Progenitor cell of endocrine pancreas (in vitro differentiated cells): ENCODE data around the gene SLC16A10. TPM values are rescaled to one million over a fixed set of nuclear protein-coding genes. Genes with fewer than 3 reads are reported as not detected.

Experiments used
- DNase-seq: peaks from one replicate; pipeline ENCODE4 v3.0.0; 2021; ENCODE audit warnings: low spot score; ENCODE audit not compliant: unreplicated experiment
- H3K27ac Mint-ChIP-seq: 2 replicates; pipeline ENCODE4 v1.8.0; 2021; ENCODE audit warnings: mild to moderate bottlenecking, moderate library complexity, mixed read lengths
- H3K27me3 Mint-ChIP-seq: 2 replicates; pipeline ENCODE4 v1.8.0; 2021; ENCODE audit warnings: mixed read lengths
- H3K36me3 Mint-ChIP-seq: 2 replicates; pipeline ENCODE4 v1.8.0; 2022; ENCODE audit warnings: mixed read lengths; ENCODE audit not compliant: insufficient read depth
- H3K4me1 Mint-ChIP-seq: 2 replicates; pipeline ENCODE4 v1.8.0; 2021; ENCODE audit warnings: low read depth, mixed read lengths
- H3K4me3 Mint-ChIP-seq: 2 replicates; pipeline ENCODE4 v1.8.0; 2021; ENCODE audit warnings: low read depth, mild to moderate bottlenecking, moderate library complexity, mixed read lengths
- H3K9me3 Mint-ChIP-seq: 2 replicates; pipeline ENCODE4 v1.8.0; 2021; ENCODE audit warnings: low read depth, mixed read lengths
- CTCF ChIP-seq: fragments of 200-600 bp; sonication (generic); IDR thresholded peaks from one replicate; pipeline ENCODE4 v1.5.0; 2021; ENCODE audit warnings: antibody characterized with exemption, mild to moderate bottlenecking; ENCODE audit not compliant: unreplicated experiment
- total RNA-seq: library from RNA; stranded (reverse); gene quantifications from 2 replicates; pipeline ENCODE4 v1.2.1, GENCODE V29; 2021

The SLC16A10 gene
- total RNA-seq, 1 donor from 2014 or later: 7.0 TPM

GRCh38 chr6:111101987-111102386 is 14.7 kb downstream of the SLC16A10 start:
- Mint-ChIP-seq H3K36me3 (peaks cover 8% of the 10 kb centered on the region), H3K27ac (no peak overlapping the region), H3K4me3 (no peak overlapping the region), H3K27me3 (no peaks in the 10 kb centered on the region), H3K4me1 (peaks cover 3% of the 10 kb centered on the region), H3K9me3 (peaks cover 4% of the 10 kb centered on the region)
- TF ChIP-seq CTCF: no peak
- no peak for DNase-seq

- H3K27me3 Mint-ChIP-seq: no peaks in the 10 kb centered on the region
- H3K4me1 Mint-ChIP-seq: no peaks in the 10 kb centered on the region
- H3K9me3 Mint-ChIP-seq: peaks cover 11% of the 10 kb centered on the region
- H3K4me3 Mint-ChIP-seq: no peak overlapping the region
- DNase-seq: no peak
- H3K27ac Mint-ChIP-seq: no peak overlapping the region
- peaks cover 12% of the 10 kb centered on the region for H3K36me3 Mint-ChIP-seq
- no peak for TF ChIP-seq CTCF
These were observed 18.3 kb downstream of the SLC16A10 start for GRCh38 chr6:111105578-111105977.

DNA sequence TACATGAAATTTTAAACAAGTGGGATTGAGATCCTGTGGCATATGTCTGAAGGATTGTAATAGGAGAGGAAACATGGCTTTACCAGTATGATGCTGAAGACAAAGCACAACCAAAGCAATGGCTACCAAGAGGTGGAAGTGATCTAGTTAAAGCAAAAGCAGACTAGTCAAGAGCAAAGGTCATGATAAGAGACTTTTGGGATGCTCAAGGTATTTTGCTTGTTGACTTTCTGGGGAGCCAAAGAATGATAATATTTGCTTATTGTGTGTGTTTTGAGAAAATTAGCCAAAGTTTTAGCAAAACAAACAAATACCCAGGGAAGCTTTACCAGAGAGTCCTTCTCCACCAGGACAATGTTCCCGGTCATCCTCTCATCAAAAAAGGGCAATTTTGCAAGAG is 20.3 kb downstream of the SLC16A10 start:
- H3K36me3 Mint-ChIP-seq: peaks cover 12% of the 10 kb centered on the region
- DNase-seq: no peak
- no peak overlapping the region for H3K4me3 Mint-ChIP-seq
- H3K4me1 Mint-ChIP-seq: no peaks in the 10 kb centered on the region
- no peaks in the 10 kb centered on the region for H3K27me3 Mint-ChIP-seq
- H3K9me3 Mint-ChIP-seq: peaks cover 11% of the 10 kb centered on the region
- no peak overlapping the region for H3K27ac Mint-ChIP-seq
- TF ChIP-seq CTCF: no peak

GRCh38 chr6:111110036-111110435 is 22.7 kb downstream of the SLC16A10 start:
- DNase-seq: no peak
- Mint-ChIP-seq H3K9me3 (peaks cover 11% of the 10 kb centered on the region), H3K4me3 (no peak overlapping the region), H3K36me3 (peaks cover 12% of the 10 kb centered on the region), H3K27me3 (no peaks in the 10 kb centered on the region), H3K27ac (no peak overlapping the region), H3K4me1 (peaks cover 1% of the 10 kb centered on the region)
- TF ChIP-seq CTCF: no peak

GRCh38 chr6:111113336-111114086 is 26.2 kb downstream of the SLC16A10 start:
- DNase-seq: no peak
- Mint-ChIP-seq H3K27ac (no peak overlapping the region), H3K27me3 (no peaks in the 10 kb centered on the region), H3K4me1 (peaks cover 8% of the 10 kb centered on the region), H3K9me3 (peaks cover 2% of the 10 kb centered on the region), H3K36me3 (no peaks in the 10 kb centered on the region), H3K4me3 (no peak overlapping the region)
- TF ChIP-seq CTCF: no peak
